PC-3 (cell line): ENCODE results near the gene JPT2. TPM values are rescaled to one million over a fixed set of nuclear protein-coding genes. Genes with fewer than 3 reads are reported as not detected.
A peak's percentile ranks its signal among the peaks of the same experiment; 100 is the strongest.

Experiments used
- ATAC-seq: fragments of 200-7000 bp; cut with Tn5 transposase; 2 replicates; pipeline ENCODE4 v1.9.1; 2020; ENCODE audit warnings: mild to moderate bottlenecking, moderate library complexity
- BruUV-seq: library from RNA; stranded (reverse); fragments of 400-500 nt; replicated peaks from 2 replicates; lab custom pipeline; 2021; lab: Mats Ljungman, UMichigan
- CTCF ChIA-PET: fragments of 300-600 bp; sonication (Branson Sonifier 250); formaldehyde crosslinking; loops from one replicate; lab custom pipeline; 2022; ENCODE audit warnings: antibody characterized with exemption; lab: Charles Lee
- POLR2A ChIA-PET: fragments of 300-600 bp; sonication (Branson Sonifier 250); formaldehyde crosslinking; loops from one replicate; lab custom pipeline; 2022; ENCODE audit warnings: antibody characterized with exemption; ENCODE audit not compliant: unreplicated experiment; lab: Charles Lee
- DNase-seq: peaks from one replicate; pipeline ENCODE4 v3.0.0-alpha.2; 2015
- H2AFZ ChIP-seq: fragments of 300-600 bp; sonication (generic); 2 replicates; pipeline ENCODE4 v1.6.0; 2016; ENCODE audit warnings: antibody characterized with exemption, low read length
- H3F3A ChIP-seq: fragments of 300-600 bp; sonication (generic); one replicate; pipeline ENCODE4 v1.6.0; 2017; ENCODE audit warnings: antibody characterized with exemption, low read length, control low read depth, mild to moderate bottlenecking; ENCODE audit not compliant: unreplicated experiment
- H3K27ac ChIP-seq: fragments of 300-600 bp; sonication (generic); 2 replicates; pipeline ENCODE4 v1.5.1; 2016; ENCODE audit warnings: mild to moderate bottlenecking, low read length
- H3K27me3 ChIP-seq: fragments of 300-600 bp; sonication (generic); 2 replicates; pipeline ENCODE4 v1.6.1; 2016; ENCODE audit warnings: low read length, mixed read lengths
- H3K36me3 ChIP-seq: fragments of 300-600 bp; sonication (generic); 2 replicates; pipeline ENCODE4 v1.6.1; 2016; ENCODE audit warnings: low read depth, mixed run types, low read length, mixed read lengths
- H3K4me1 ChIP-seq: fragments of 300-600 bp; sonication (generic); 2 replicates; pipeline ENCODE4 v1.5.1; 2016; ENCODE audit warnings: low read length; ENCODE audit not compliant: insufficient read depth
- H3K4me2 ChIP-seq: fragments of 300-600 bp; sonication (generic); 2 replicates; pipeline ENCODE4 v1.6.0; 2016; ENCODE audit warnings: low read length
- H3K4me3 ChIP-seq: fragments of 300-600 bp; sonication (generic); 2 replicates; pipeline ENCODE4 v1.5.1; 2016; ENCODE audit warnings: mild to moderate bottlenecking, low read length, mixed read lengths
- H3K79me2 ChIP-seq: fragments of 300-600 bp; sonication (generic); 2 replicates; pipeline ENCODE4 v1.6.1; 2017; ENCODE audit warnings: low read length, mixed read lengths
- H3K9ac ChIP-seq: fragments of 300-600 bp; sonication (generic); 2 replicates; pipeline ENCODE4 v1.6.0; 2016; ENCODE audit warnings: mild to moderate bottlenecking, low read length
- H3K9me2 ChIP-seq: fragments of 300-600 bp; sonication (generic); replicated peaks from 2 replicates; pipeline ENCODE4 v1.6.1; 2016; ENCODE audit warnings: mixed run types, low read length, mixed read lengths
- H3K9me3 ChIP-seq: fragments of 300-600 bp; sonication (generic); 2 replicates; pipeline ENCODE4 v1.6.1; 2016; ENCODE audit warnings: low read length, mixed read lengths
- H4K20me1 ChIP-seq: fragments of 300-600 bp; sonication (generic); 2 replicates; pipeline ENCODE4 v1.6.1; 2016; ENCODE audit warnings: low read length, mixed read lengths
- CTCF ChIP-seq: fragments of 300-600 bp; sonication (generic); conservative IDR thresholded peaks from 2 replicates; pipeline ENCODE4 v1.5.1; 2017; ENCODE audit warnings: antibody characterized with exemption, low read depth, mild to moderate bottlenecking, low read length
- EZH2 ChIP-seq: fragments of 300-600 bp; sonication (generic); IDR thresholded peaks from one replicate; pipeline ENCODE4 v1.6.1; 2017; ENCODE audit warnings: antibody characterized with exemption, mild to moderate bottlenecking, low read length; ENCODE audit not compliant: unreplicated experiment
- EZH2phosphoT487 ChIP-seq: fragments of 300-600 bp; sonication (generic); IDR thresholded peaks from 2 replicates; pipeline ENCODE4 v1.6.1; 2018; ENCODE audit warnings: mild to moderate bottlenecking, antibody characterized with exemption, low read length, borderline replicate concordance
- intact Hi-C: fragments of 100-400 bp; cut with micrococcal nuclease; formaldehyde crosslinking; loops from 2 replicates; pipeline ENCODE4 v1.9.0; 2023
- total RNA-seq: library from RNA; depleted of rRNA; stranded (reverse); fragments of >200 nt; gene quantifications from 2 replicates; pipeline ENCODE4 v1.2.3, GENCODE V29; 2014

JPT2 gene
- total RNA-seq, 1 experiment from 2014 or later, result 85.2 TPM

- Histone ChIP-seq H3K27ac (no peak overlapping the region), H4K20me1 (no peaks in the 10 kb centered on the region), H3K9me2 (no peaks in the 10 kb centered on the region), H3K27me3 (no peaks in the 10 kb centered on the region), H3K4me3 (no peak overlapping the region), H3K9me3 (no peaks in the 10 kb centered on the region), H3K4me1 (no peaks in the 10 kb centered on the region), H3F3A (no peaks in the 10 kb centered on the region), H3K79me2 (no peaks in the 10 kb centered on the region), H3K9ac (no peak overlapping the region), H3K36me3 (peaks cover 5% of the 10 kb centered on the region; the same call in 1 of the 2 replicates), H2AFZ (no peak overlapping the region), H3K4me2 (no peak overlapping the region)
- DNase-seq, result no peak
- ATAC-seq, result no peak
- CTCF ChIA-PET, result no interaction called here
- no TSS peak for BruUV-seq
- POLR2A ChIA-PET, result no interaction called here
- intact Hi-C loops, result no loop called here
- TF ChIP-seq CTCF (no peak), EZH2 (no peak), EZH2phosphoT487 (no peak)
Measured at GRCh38 chr16:1657841-1658240, 20.2 kb upstream of the JPT2 start.

GRCh38 chr16:1659031-1659430 is 19.0 kb upstream of the JPT2 start:
- H4K20me1 ChIP-seq, result no peaks in the 10 kb centered on the region
- ChIA-PET CTCF (no interaction called here), POLR2A (no interaction called here)
- intact Hi-C loops, result no loop called here
- H3K9me3 ChIP-seq, result no peaks in the 10 kb centered on the region
- H3F3A ChIP-seq, result no peaks in the 10 kb centered on the region
- no TSS peak for BruUV-seq
- no peaks in the 10 kb centered on the region for H3K79me2 ChIP-seq
- H2AFZ ChIP-seq, result no peak overlapping the region
- no peaks in the 10 kb centered on the region for H3K9me2 ChIP-seq
- no peak overlapping the region for H3K4me2 ChIP-seq
- DNase-seq (no peak), ATAC-seq (peak; percentile 45; the same call in 1 of the 2 replicates)
- H3K27me3 ChIP-seq, result no peaks in the 10 kb centered on the region
- H3K36me3 ChIP-seq, result peaks cover 11% of the 10 kb centered on the region; the same call in 1 of the 2 replicates
- H3K27ac ChIP-seq, result no peak overlapping the region
- H3K9ac ChIP-seq, result no peak overlapping the region
- no peaks in the 10 kb centered on the region for H3K4me1 ChIP-seq
- H3K4me3 ChIP-seq, result no peak overlapping the region
- no peak for TF ChIP-seq CTCF
- TF ChIP-seq EZH2, result no peak
- TF ChIP-seq EZH2phosphoT487, result no peak

- CTCF ChIA-PET, result no interaction called here
- Histone ChIP-seq H3K79me2 (no peaks in the 10 kb centered on the region), H3K4me3 (no peak overlapping the region), H3K4me1 (no peaks in the 10 kb centered on the region), H3K27ac (no peak overlapping the region), H3F3A (no peaks in the 10 kb centered on the region), H3K9ac (no peak overlapping the region), H3K9me2 (no peaks in the 10 kb centered on the region), H3K4me2 (no peak overlapping the region), H3K9me3 (no peaks in the 10 kb centered on the region), H2AFZ (no peak overlapping the region), H4K20me1 (no peaks in the 10 kb centered on the region), H3K36me3 (peaks cover 11% of the 10 kb centered on the region), H3K27me3 (no peaks in the 10 kb centered on the region)
- intact Hi-C loops, result no loop called here
- POLR2A ChIA-PET, result no interaction called here
- TF ChIP-seq CTCF, result no peak
- no peak for TF ChIP-seq EZH2phosphoT487
- no peak for TF ChIP-seq EZH2
- BruUV-seq, result no TSS peak
- ATAC-seq (no peak), DNase-seq (no peak)
Measured at GRCh38 chr16:1661826-1662225, 16.3 kb upstream of the JPT2 start.
